ENCODE measurements around the gene STN1.

The STN1 gene

GRCh38 chr10:103843045-103843444 lies 74.9 kb downstream of the STN1 start:
- DNase-seq, result no peak

- no peak for DNase-seq
These were observed 75.4 kb downstream of the STN1 start for GRCh38 chr10:103842605-103843004.

- no peak for DNase-seq
These were observed 76.5 kb downstream of the STN1 start for GRCh38 chr10:103841519-103841918.

GRCh38 chr10:103840740-103841070 lies 77.3 kb downstream of the STN1 start:
- no peak for DNase-seq

GRCh38 chr10:103839872-103840739 lies 77.9 kb downstream of the STN1 start:
- DNase-seq, result no peak

- no peak for DNase-seq
These were observed 78.5 kb downstream of the STN1 start for GRCh38 chr10:103839519-103839871.

- no peak for DNase-seq
These were observed 79.0 kb downstream of the STN1 start for GRCh38 chr10:103838862-103839518.

GRCh38 chr10:103838070-103838395 lies 80.0 kb downstream of the STN1 start:
- no peak for DNase-seq

- no peak for DNase-seq
These were observed 80.5 kb downstream of the STN1 start for GRCh38 chr10:103837370-103838069.

- DNase-seq, result no peak
These were observed 81.1 kb downstream of the STN1 start for GRCh38 chr10:103836861-103837260.

- DNase-seq, result no peak
These were observed 81.7 kb downstream of the STN1 start for GRCh38 chr10:103836273-103836672.

GRCh38 chr10:103835096-103836050 lies 82.6 kb downstream of the STN1 start:
- peak; percentile 70 for DNase-seq

GRCh38 chr10:103834436-103835095 lies 83.4 kb downstream of the STN1 start:
- no peak for DNase-seq

- no peak for DNase-seq
These were observed 84.1 kb downstream of the STN1 start for GRCh38 chr10:103833731-103834365.

- DNase-seq, result no peak
These were observed 85.2 kb downstream of the STN1 start for GRCh38 chr10:103832806-103833205.
